Ureter (tissue), 1 donor: ENCODE results near the gene POP7. TPM values are rescaled to one million over a fixed set of nuclear protein-coding genes. Genes with fewer than 3 reads are reported as not detected.
"Not testable (repeated sequence)": the region's sequence is repeated elsewhere in the genome, so short reads cannot be mapped to it uniquely, and the experiment has no call there.

Experiments
- DNase-seq: peaks from one replicate; pipeline ENCODE4 v3.0.0-alpha.2; 2020; ENCODE audit warnings: low spot score
- total RNA-seq: library from RNA; stranded (reverse); gene quantifications from one replicate; pipeline ENCODE4 v1.2.4, GENCODE V29; 2023
- donor health status: DM: yes; HTN: yes; CAD: no.

Gene POP7
- total RNA-seq, 1 donor from 2014 or later = 28.0 TPM

- DNase-seq = peak; percentile 83
Measured at GRCh38 chr7:100691676-100692577, 14.0 kb upstream of the POP7 start.

- DNase-seq = no peak
Measured at GRCh38 chr7:100692578-100692961, 13.4 kb upstream of the POP7 start.

- DNase-seq = peak; percentile 47
Measured at GRCh38 chr7:100693312-100694097, 12.4 kb upstream of the POP7 start.

- peak; percentile 75 for DNase-seq
Measured at GRCh38 chr7:100694098-100694745, 11.7 kb upstream of the POP7 start, which contains the start of gene GIGYF1. Gene GIGYF1, minus strand, starts transcription at chr7:100694250. Its CDS starts 6,012 bp downstream, at chr7:100688238.

- DNase-seq = no peak
Measured at GRCh38 chr7:100696123-100696521, 9.8 kb upstream of the POP7 start.

GRCh38 chr7:100699018-100699417 is 6.9 kb upstream of the POP7 start:
- no peak for DNase-seq

GRCh38 chr7:100701089-100701488 is 4.8 kb upstream of the POP7 start:
- not testable (repeated sequence) for DNase-seq

- DNase-seq = peak; percentile 82
Measured at GRCh38 chr7:100705320-100705752, 585 bp upstream of the POP7 start.

GRCh38 chr7:100706672-100707311 is 871 bp downstream of the POP7 start:
- DNase-seq = no peak

- DNase-seq = no peak
Measured at GRCh38 chr7:100708395-100708794, 2.5 kb downstream of the POP7 start.

GRCh38 chr7:100710452-100710851 is 4.5 kb downstream of the POP7 start:
- DNase-seq = no peak

GRCh38 chr7:100711369-100711768 is 5.4 kb downstream of the POP7 start:
- no peak for DNase-seq

- no peak for DNase-seq
Measured at GRCh38 chr7:100714725-100715124, 8.8 kb downstream of the POP7 start.

GRCh38 chr7:100717073-100717472 is 11.2 kb downstream of the POP7 start:
- not testable (repeated sequence) for DNase-seq

GRCh38 chr7:100719523-100720278 is 13.8 kb downstream of the POP7 start:
- DNase-seq = no peak

- DNase-seq = no peak
Measured at GRCh38 chr7:100720279-100720670, 14.4 kb downstream of the POP7 start, which contains the start of gene EPO. Gene EPO, plus strand, starts transcription at chr7:100720468. Its CDS starts 513 bp downstream, at chr7:100720981.

- DNase-seq = no peak
Measured at GRCh38 chr7:100720671-100721504, 15.0 kb downstream of the POP7 start.

- DNase-seq = no peak
Measured at GRCh38 chr7:100721505-100721812, 15.5 kb downstream of the POP7 start.

GRCh38 chr7:100722480-100723212 is 16.7 kb downstream of the POP7 start:
- no peak for DNase-seq
